ENCODE results near the gene SNRK.

The SNRK gene

DNA sequence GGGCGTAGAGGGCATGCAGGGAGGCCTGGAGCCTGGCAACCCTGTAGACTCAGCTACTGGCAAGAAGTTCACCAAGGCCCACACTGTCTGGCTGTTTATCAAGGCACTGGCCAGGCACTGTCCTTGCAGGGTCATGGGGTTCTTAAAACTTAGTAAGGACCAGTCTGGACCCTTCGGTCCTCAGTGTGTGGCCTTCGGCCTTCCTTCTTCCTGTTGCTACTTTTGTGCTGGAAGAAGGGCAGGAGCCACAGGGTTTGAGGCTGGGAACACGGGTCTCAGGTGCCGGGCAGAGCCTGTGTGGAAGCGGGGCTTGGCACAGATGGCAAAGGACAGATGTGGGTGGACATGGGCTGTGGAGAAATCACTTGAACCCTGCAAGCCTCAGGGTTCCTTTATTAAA lies 76.6 kb downstream of the SNRK start:
- Histone ChIP-seq H3K27me3 (no peaks in the 10 kb centered on the region), H3K9me3 (no peaks in the 10 kb centered on the region), H3K36me3 (no peaks in the 10 kb centered on the region), H3K4me3 (ENCODE audit: low read depth, low read length) (no peak overlapping the region), H3K4me1 (no peaks in the 10 kb centered on the region)
- TF ChIP-seq, protein P1, sequence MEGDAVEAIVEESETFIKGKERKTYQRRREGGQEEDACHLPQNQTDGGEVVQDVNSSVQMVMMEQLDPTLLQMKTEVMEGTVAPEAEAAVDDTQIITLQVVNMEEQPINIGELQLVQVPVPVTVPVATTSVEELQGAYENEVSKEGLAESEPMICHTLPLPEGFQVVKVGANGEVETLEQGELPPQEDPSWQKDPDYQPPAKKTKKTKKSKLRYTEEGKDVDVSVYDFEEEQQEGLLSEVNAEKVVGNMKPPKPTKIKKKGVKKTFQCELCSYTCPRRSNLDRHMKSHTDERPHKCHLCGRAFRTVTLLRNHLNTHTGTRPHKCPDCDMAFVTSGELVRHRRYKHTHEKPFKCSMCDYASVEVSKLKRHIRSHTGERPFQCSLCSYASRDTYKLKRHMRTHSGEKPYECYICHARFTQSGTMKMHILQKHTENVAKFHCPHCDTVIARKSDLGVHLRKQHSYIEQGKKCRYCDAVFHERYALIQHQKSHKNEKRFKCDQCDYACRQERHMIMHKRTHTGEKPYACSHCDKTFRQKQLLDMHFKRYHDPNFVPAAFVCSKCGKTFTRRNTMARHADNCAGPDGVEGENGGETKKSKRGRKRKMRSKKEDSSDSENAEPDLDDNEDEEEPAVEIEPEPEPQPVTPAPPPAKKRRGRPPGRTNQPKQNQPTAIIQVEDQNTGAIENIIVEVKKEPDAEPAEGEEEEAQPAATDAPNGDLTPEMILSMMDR (IDR thresholded peaks at IDR 0.05; ENCODE audit: low read depth, low read length): no peak
- DNase-seq: no peak

DNA sequence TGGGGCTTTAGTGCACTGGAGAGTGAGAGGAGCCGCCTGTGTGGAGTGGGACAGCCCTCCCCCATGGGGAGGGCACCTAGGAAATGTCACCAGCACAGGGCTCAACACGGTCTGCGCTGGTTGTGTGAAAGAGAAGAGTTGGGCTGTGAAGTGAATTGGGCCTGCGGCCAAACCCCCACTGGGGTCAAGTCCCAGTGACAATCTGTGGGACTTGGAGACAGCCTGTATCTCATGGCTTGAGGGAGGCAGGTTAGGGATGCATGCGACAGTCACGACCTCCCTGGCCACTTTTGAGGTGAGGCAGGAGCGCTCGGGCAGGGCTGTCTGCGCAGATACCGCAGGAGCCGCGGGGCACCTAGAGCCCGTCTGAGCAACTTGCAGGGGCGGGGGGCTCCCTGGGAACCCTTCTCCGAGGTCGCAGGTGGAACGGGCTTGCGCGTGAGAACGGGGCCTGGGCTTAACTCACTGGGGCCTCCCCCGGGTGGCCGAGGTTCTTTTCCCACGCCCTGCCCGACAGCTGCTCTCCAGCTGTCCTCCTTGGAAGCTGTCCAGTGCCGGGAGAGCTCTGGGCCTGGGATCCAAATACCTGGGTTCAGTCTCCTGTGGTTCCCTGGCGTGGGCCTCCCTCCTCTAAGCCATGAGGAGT lies 77.4 kb downstream of the SNRK start:
- Histone ChIP-seq H3K27me3 (no peaks in the 10 kb centered on the region), H3K9me3 (no peaks in the 10 kb centered on the region), H3K4me3 (ENCODE audit: low read depth, low read length) (no peak overlapping the region), H3K4me1 (no peaks in the 10 kb centered on the region), H3K36me3 (no peaks in the 10 kb centered on the region)
- TF ChIP-seq, protein P1 (IDR thresholded peaks at IDR 0.05; ENCODE audit: low read depth, low read length): no peak
- DNase-seq: no peak

DNA sequence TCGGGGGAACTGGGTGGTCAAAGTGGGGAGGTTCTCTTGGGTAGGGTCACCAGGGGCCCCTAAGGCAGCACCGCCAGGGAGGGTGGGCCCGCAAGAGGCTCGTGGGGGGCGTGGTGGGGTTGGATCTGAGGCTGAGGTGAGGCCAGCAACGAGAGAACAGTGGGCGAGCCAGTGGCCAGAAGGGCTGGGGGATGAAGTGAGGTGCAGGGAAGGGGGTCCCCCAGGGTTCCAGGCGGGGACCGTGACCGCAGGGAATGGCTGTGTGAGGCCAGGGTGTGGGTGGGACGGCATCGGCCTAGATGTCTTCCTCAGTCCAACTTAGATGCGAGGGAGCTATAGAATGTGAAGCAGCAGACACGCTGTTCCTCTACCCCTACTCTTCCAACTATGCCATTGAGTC lies 78.2 kb downstream of the SNRK start:
- TF ChIP-seq, protein P1 (IDR thresholded peaks at IDR 0.05; ENCODE audit: low read depth, low read length): no peak
- Histone ChIP-seq H3K4me3 (ENCODE audit: low read depth, low read length) (no peak overlapping the region), H3K4me1 (no peaks in the 10 kb centered on the region), H3K27me3 (no peaks in the 10 kb centered on the region), H3K9me3 (no peaks in the 10 kb centered on the region), H3K36me3 (no peaks in the 10 kb centered on the region)
- DNase-seq: no peak

DNA sequence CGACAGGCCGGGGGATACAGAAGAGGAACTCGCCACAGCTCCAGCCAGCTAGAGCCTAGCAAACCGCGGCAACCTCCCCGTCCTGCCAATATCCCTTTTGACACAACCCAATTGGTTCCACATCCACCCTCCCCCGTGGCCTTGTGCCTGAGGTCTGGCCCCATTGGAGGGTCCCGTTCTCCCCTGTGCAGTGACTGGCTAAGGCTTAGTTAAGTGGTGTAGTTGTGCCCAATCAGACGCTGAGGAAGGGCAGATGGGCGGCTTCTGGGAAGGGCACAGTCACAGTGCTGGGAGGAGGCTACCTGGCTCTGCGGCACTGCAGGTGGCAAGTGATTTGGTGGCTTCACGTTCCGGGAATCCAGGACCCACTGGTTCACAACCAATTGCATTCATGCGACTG lies 78.6 kb downstream of the SNRK start:
- TF ChIP-seq, protein P1 (IDR thresholded peaks at IDR 0.05; ENCODE audit: low read depth, low read length): no peak
- Histone ChIP-seq H3K9me3 (no peaks in the 10 kb centered on the region), H3K4me1 (no peaks in the 10 kb centered on the region), H3K36me3 (no peaks in the 10 kb centered on the region), H3K4me3 (ENCODE audit: low read depth, low read length) (no peak overlapping the region), H3K27me3 (no peaks in the 10 kb centered on the region)
- no peak for DNase-seq

DNA sequence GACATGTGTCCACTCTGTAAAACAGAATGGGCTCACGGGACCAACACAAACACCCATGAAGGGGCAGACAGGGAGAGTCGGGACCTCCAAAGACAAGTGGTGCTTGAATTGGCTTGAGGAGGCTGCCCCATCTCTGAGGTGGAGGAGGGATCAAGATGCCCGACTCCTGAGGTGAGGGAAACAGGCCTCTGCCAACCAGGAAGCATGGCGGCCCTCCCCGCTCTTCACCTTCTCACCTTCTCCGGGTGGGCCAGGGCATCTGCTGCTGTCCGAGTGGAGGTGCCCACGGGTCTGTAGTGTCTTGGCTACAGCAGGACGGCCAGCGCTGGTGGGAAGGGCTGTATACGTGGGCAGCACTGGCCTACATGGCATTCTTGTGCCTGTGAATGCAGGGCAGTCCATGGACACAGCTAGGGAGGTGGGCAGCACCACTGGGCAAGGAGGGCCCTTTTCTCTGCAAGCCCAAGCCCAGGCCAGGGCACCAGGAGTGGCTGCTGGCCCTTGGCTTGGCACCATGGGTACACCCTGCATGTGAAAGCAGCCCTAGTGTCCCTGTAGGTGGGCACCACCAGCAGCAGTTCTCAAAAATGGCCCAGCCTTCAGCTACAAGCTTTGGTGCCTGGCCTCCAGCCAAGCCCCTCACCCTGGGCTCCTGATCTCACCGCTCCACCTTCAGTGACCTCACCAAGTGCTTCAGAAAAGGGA lies 79.4 kb downstream of the SNRK start:
- Histone ChIP-seq H3K4me3 (ENCODE audit: low read depth, low read length) (no peak overlapping the region), H3K36me3 (no peaks in the 10 kb centered on the region), H3K9me3 (no peaks in the 10 kb centered on the region), H3K4me1 (no peaks in the 10 kb centered on the region), H3K27me3 (no peaks in the 10 kb centered on the region)
- DNase-seq: no peak
- TF ChIP-seq, protein P1 (IDR thresholded peaks at IDR 0.05; ENCODE audit: low read depth, low read length): no peak

DNA sequence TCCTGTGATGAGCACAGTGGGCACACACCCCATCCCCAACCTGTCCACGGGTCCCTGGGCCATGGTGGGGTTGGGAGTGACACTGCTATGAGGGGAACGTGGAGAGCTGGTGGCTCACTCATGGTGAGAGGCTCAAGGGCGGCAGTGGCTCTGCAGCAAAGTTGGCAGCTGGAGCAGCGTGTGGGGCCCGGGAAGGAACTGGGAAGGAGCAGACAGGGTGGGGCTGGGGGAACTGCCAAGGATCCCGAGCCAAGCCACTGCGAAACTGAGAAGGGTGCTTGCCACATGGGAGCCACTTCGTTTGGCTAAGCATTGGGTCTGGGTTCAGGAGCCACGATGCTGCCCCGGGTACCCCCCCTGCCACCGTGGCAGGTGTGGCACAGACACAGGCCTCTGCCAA lies 80.1 kb downstream of the SNRK start:
- no peaks in the 10 kb centered on the region for H3K36me3 ChIP-seq
- TF ChIP-seq, protein P1 (IDR thresholded peaks at IDR 0.05; ENCODE audit: low read depth, low read length): no peak
- DNase-seq: no peak
- no peaks in the 10 kb centered on the region for H3K4me1 ChIP-seq
- H3K9me3 ChIP-seq: no peaks in the 10 kb centered on the region
- H3K4me3 ChIP-seq (ENCODE audit: low read depth, low read length): no peak overlapping the region
- H3K27me3 ChIP-seq: no peaks in the 10 kb centered on the region
